ENCODE measurements around the gene IGSF6.
"Not testable (repeated sequence)": the region's sequence is repeated elsewhere in the genome, so short reads cannot be mapped to it uniquely, and the experiment has no call there.

Gene IGSF6, protein sequence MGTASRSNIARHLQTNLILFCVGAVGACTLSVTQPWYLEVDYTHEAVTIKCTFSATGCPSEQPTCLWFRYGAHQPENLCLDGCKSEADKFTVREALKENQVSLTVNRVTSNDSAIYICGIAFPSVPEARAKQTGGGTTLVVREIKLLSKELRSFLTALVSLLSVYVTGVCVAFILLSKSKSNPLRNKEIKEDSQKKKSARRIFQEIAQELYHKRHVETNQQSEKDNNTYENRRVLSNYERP

DNA sequence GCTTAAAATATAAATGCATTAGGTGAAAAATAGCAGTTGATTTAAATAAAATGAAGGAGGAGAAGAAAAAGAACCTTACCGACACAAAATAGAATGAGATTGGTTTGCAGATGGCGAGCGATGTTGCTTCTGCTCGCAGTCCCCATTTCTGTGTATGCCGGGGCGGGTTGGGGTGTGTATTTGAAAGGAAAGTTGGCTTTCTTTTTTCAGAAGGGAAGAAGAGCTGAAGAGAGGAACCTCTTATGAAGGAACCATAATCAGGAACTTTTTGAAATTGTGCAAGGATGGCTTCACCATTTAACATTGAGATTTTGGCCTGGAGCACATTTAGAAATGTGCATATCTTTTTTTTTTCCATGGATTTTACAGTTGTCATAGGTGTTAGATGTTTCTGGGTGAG is at the start of gene IGSF6:
TSS of gene IGSF6 (minus strand) at position 156 of the 400 bp plus-strand sequence. CDS start at position 146, 10 bp downstream.
- no peak for DNase-seq (ENCODE audit: low read depth)
- no peak within 1 kb of the TSS for H3K4me3 ChIP-seq (ENCODE audit: low read depth, low read length)
- TF ChIP-seq, protein P1, sequence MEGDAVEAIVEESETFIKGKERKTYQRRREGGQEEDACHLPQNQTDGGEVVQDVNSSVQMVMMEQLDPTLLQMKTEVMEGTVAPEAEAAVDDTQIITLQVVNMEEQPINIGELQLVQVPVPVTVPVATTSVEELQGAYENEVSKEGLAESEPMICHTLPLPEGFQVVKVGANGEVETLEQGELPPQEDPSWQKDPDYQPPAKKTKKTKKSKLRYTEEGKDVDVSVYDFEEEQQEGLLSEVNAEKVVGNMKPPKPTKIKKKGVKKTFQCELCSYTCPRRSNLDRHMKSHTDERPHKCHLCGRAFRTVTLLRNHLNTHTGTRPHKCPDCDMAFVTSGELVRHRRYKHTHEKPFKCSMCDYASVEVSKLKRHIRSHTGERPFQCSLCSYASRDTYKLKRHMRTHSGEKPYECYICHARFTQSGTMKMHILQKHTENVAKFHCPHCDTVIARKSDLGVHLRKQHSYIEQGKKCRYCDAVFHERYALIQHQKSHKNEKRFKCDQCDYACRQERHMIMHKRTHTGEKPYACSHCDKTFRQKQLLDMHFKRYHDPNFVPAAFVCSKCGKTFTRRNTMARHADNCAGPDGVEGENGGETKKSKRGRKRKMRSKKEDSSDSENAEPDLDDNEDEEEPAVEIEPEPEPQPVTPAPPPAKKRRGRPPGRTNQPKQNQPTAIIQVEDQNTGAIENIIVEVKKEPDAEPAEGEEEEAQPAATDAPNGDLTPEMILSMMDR (conservative IDR thresholded peaks at IDR 0.05; ENCODE audit: low read depth, low read length) = no peak

- no peak overlapping the region for H3K4me3 ChIP-seq (ENCODE audit: low read depth, low read length)
- TF ChIP-seq, protein P1 (conservative IDR thresholded peaks at IDR 0.05; ENCODE audit: low read depth, low read length) = no peak
- DNase-seq (ENCODE audit: low read depth) = no peak
Observed at GRCh38 chr16:21701271-21701670, 48.9 kb upstream of the IGSF6 start.

DNA sequence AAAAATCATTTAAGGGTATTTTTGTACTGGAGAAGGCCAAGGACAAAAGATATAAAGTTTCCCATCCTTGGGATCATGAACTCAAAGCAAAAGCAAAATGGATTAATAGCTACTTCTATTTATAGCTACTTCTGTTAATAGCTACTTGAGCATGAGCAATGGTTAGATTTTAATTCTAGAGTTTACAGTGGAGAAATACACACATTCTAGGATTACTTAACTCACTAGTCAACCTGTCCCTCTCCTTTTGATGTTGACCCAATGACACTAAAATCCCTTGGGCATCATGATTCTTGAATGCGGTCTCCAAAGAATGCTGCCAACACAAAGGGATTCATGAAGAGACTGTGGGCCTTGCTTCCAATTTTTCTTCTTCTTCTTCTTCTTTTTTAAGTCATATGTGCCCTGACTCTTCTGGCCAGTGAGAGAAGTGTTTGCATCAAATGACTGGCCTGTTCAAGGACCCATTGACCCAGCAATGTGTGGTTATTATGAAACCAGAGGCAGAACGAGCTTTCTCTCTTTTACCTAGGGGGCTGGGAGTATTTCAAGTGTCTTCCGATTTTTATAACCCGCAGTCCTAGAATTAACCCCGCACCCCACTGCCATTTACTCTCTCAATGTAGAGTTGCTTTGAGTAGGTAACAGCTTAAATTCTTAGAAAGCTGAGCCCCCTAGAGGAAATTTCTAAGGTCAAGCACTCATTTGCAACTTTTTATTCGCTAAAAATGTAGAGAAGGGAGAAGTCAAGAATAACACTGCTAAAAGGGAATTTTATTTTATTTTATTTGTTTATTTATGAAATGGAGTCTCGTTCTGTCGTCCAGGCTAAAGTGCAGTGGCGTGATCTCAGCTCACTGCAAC is 46.0 kb upstream of the IGSF6 start:
- TF ChIP-seq, protein P1 (conservative IDR thresholded peaks at IDR 0.05; ENCODE audit: low read depth, low read length) = no peak
- H3K4me3 ChIP-seq (ENCODE audit: low read depth, low read length) = no peak overlapping the region
- no peak for DNase-seq (ENCODE audit: low read depth)

DNA sequence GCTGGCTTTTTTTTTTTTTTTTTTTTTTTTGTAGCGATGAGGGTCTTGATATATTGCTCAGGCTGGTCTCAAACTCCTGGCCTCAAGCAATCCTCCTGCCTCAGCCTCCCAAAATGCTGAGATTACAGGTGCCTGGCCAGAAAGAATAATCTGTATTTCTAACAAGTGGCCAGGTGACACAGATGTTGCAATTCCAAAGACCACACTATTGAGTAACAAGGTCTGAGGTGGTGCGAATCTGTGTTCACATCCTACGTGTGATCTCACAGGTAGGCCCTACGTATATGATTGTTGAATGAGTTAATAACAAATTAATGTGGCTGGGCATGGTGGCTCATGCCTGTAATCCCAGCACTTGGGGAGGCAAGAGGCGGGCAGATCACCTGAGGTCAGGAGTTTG is 44.6 kb upstream of the IGSF6 start:
- no peak for DNase-seq (ENCODE audit: low read depth)
- TF ChIP-seq, protein P1 (conservative IDR thresholded peaks at IDR 0.05; ENCODE audit: low read depth, low read length) = no peak
- H3K4me3 ChIP-seq (ENCODE audit: low read depth, low read length) = no peak overlapping the region

DNA sequence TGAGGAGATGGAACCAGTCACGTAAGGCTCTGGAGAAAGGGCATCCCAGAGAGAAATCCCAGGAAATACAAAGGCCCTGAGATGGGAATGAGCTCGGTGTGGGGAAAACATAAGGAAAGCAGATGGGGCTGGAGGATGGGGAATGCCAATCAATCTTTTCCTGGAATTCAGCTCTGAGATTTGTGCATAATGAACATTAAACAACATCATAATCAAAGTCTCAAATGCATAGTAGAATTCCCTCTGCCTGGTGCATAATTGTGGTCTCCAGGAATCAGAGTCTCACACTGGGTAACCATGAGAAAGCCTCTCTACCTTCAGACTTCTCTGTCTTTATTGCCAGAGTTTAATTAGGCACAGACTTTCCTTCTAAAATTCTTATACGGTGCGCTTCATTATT is 42.2 kb upstream of the IGSF6 start:
- H3K4me3 ChIP-seq (ENCODE audit: low read depth, low read length) = no peak overlapping the region
- TF ChIP-seq, protein P1 (conservative IDR thresholded peaks at IDR 0.05; ENCODE audit: low read depth, low read length) = no peak
- no peak for DNase-seq (ENCODE audit: low read depth)

DNA sequence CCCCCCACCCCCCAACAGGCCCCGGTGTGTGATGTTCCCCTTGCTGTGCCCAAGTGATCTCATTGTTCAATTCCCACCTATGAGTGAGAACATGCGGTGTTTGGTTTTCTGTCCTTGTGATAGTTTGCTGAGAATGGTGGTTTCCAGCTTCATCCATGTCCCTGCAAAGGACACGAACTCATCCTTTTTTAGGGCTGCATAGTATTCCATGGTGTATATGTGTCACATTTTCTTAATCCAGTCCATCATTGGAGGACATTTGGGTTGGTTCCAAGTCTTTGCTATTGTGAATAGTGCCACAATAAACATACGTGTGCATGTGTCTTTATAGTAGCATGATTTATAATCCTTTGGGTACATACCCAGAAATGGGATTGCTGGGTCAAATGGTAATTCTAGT is 38.6 kb upstream of the IGSF6 start:
- not testable (repeated sequence) for H3K4me3 ChIP-seq (ENCODE audit: low read depth, low read length); DNase-seq (ENCODE audit: low read depth)

DNA sequence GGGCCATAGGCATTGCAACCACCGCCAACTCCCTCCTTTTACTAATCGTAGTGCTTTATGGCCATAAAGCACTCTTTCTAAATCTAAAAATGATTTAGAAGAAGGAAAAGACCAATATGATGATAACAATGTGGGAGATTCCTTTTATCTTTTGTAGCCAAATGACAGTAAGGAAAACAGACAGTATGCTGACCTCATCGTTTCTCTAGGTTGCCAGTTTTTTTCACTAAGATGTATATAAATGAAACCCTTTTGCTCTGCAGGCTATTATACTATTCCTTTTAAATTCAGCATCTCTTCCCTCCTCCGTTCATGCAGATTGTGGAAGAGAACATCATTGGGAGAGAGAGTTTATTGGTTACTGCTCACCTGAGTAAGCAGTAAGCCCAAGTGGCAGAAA is 36.7 kb upstream of the IGSF6 start:
- TF ChIP-seq, protein P1 (conservative IDR thresholded peaks at IDR 0.05; ENCODE audit: low read depth, low read length) = no peak
- DNase-seq (ENCODE audit: low read depth) = no peak
- no peak overlapping the region for H3K4me3 ChIP-seq (ENCODE audit: low read depth, low read length)

Data from choroid plexus epithelial cell (primary cell).